Sigmoid colon (tissue), 4 donors: Measurements from ENCODE around the gene HOXD13.

ENCODE experiments used
- EP300 ChIP-seq, 4 donors: sonication (generic); formaldehyde crosslinking; IDR thresholded peaks; one replicate each; pipeline ENCODE4 v1.6.1; 2017; ENCODE audit warnings: antibody characterized with exemption in 4 of 4
- POLR2A ChIP-seq, 2 donors: fragments of 450-650 bp; IDR thresholded peaks; one replicate each; pipeline ENCODE4 v1.6.1; 2016; ENCODE audit warnings: antibody characterized with exemption in 2 of 2, mild to moderate bottlenecking in 2 of 2, moderate library complexity in 2 of 2
- POLR2AphosphoS5 ChIP-seq, 4 donors: sonication (generic); formaldehyde crosslinking; IDR thresholded peaks; one replicate each; pipeline ENCODE4 v1.6.1; 2017; ENCODE audit warnings: antibody characterized with exemption in 4 of 4
- TF ChIP-seq, protein P1 (sequence below), 4 experiments: fragments of 450-650 bp in 3 of 4; fragments of 200-600 bp in 1 of 4; IDR thresholded peaks; one replicate each; pipeline ENCODE4 v1.5.1; 2016 to 2019; ENCODE audit warnings: antibody characterized with exemption in 4 of 4, mild to moderate bottlenecking in 3 of 4, moderate library complexity in 2 of 4

DNA sequence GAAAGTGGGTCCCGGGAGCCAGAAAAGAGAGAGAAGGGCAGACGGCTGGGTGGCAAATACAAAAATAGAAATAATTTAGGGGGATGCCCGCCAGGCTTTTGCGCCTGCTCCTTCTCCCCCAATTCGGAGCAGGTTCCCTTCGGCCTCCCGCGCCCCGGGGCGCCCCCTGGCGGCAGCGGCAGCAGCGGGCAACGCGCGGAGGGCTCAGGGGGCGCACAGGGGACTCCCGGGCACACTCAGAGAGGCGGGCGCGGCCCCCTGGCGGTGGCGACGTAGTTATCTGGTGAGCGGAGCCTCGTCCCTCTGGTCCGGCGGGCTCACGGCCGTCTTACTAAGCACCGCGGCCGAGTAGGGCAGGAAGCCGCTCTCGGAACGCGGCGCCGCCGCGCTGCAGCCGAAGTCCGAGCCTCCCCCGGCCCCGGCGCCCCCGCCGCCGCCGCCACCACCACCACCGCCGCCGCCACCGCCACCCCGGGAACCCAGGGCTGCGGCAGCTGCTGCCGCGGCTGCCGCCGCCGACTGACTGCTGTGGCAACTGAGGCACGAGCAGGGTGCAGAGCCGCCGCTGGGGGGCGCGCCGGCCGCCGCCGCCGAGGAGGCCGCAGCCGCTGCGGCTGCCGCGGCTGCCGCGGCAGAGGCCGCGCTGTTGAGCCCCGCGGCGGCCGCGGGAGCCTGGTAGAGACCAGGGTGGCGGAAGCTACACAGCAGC is 12.5 kb upstream of the HOXD13 start:
- no peak for TF ChIP-seq EP300 (IDR thresholded peaks at IDR 0.05)
- TF ChIP-seq, protein P1, sequence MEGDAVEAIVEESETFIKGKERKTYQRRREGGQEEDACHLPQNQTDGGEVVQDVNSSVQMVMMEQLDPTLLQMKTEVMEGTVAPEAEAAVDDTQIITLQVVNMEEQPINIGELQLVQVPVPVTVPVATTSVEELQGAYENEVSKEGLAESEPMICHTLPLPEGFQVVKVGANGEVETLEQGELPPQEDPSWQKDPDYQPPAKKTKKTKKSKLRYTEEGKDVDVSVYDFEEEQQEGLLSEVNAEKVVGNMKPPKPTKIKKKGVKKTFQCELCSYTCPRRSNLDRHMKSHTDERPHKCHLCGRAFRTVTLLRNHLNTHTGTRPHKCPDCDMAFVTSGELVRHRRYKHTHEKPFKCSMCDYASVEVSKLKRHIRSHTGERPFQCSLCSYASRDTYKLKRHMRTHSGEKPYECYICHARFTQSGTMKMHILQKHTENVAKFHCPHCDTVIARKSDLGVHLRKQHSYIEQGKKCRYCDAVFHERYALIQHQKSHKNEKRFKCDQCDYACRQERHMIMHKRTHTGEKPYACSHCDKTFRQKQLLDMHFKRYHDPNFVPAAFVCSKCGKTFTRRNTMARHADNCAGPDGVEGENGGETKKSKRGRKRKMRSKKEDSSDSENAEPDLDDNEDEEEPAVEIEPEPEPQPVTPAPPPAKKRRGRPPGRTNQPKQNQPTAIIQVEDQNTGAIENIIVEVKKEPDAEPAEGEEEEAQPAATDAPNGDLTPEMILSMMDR (IDR thresholded peaks at IDR 0.05), result peak; percentile 75 to 97 (median 82)
- no peak for TF ChIP-seq POLR2AphosphoS5 (IDR thresholded peaks at IDR 0.05)
- TF ChIP-seq POLR2A (IDR thresholded peaks at IDR 0.05), result no peak
